ENCODE measurements around the gene NEURL1.
A peak's percentile ranks its signal among the peaks of the same experiment; 100 is the strongest.

GRCh38 chr10:103612462-103613365 lies 119.2 kb downstream of the NEURL1 start:
- no peak for TF ChIP-seq POLR2A (IDR thresholded peaks at IDR 0.05)
- peak in 1 of 6 experiments; percentile 11 for TF ChIP-seq CTCF (IDR thresholded peaks at IDR 0.05)
